ENCODE results near the gene PPIP5K2.
"Not testable (repeated sequence)": the region's sequence is repeated elsewhere in the genome, so short reads cannot be mapped to it uniquely, and the experiment has no call there.

The PPIP5K2 gene

GRCh38 chr5:103208460-103208859 lies 88.4 kb downstream of the PPIP5K2 start:
- DNase-seq (ENCODE audit: low read depth in 2 of 2) = no peak

GRCh38 chr5:103209065-103209464 lies 89.0 kb downstream of the PPIP5K2 start:
- DNase-seq (ENCODE audit: low read depth in 2 of 2) = no peak

- no peak for DNase-seq (ENCODE audit: low read depth in 2 of 2)
Observed at GRCh38 chr5:103210952-103211351, 90.9 kb downstream of the PPIP5K2 start.

- DNase-seq (ENCODE audit: low read depth in 2 of 2) = no peak
Observed at GRCh38 chr5:103211576-103212561, 91.8 kb downstream of the PPIP5K2 start.

- DNase-seq (ENCODE audit: low read depth in 2 of 2) = no peak
Observed at GRCh38 chr5:103216137-103216536, 96.0 kb downstream of the PPIP5K2 start.

- no peak for DNase-seq (ENCODE audit: low read depth in 2 of 2)
Observed at GRCh38 chr5:103216697-103217096, 96.6 kb downstream of the PPIP5K2 start.

- DNase-seq (ENCODE audit: low read depth in 2 of 2) = no peak
Observed at GRCh38 chr5:103217101-103217500, 97.0 kb downstream of the PPIP5K2 start.

- no peak for DNase-seq (ENCODE audit: low read depth in 2 of 2)
Observed at GRCh38 chr5:103218164-103218563, 98.1 kb downstream of the PPIP5K2 start.

GRCh38 chr5:103219074-103219473 lies 99.0 kb downstream of the PPIP5K2 start:
- not testable (repeated sequence) for DNase-seq (ENCODE audit: low read depth in 2 of 2)

GRCh38 chr5:103223031-103223955 lies 103.2 kb downstream of the PPIP5K2 start:
- no peak for DNase-seq (ENCODE audit: low read depth in 2 of 2)

- peak; percentile 36 to 47 for DNase-seq (ENCODE audit: low read depth in 2 of 2)
Observed at GRCh38 chr5:103224118-103224893, 104.2 kb downstream of the PPIP5K2 start.

GRCh38 chr5:103224894-103225246 lies 104.8 kb downstream of the PPIP5K2 start:
- no peak for DNase-seq (ENCODE audit: low read depth in 2 of 2)

- no peak for DNase-seq (ENCODE audit: low read depth in 2 of 2)
Observed at GRCh38 chr5:103228061-103228460, 108.0 kb downstream of the PPIP5K2 start.

GRCh38 chr5:103228588-103228987 lies 108.5 kb downstream of the PPIP5K2 start:
- DNase-seq (ENCODE audit: low read depth in 2 of 2) = no peak

- DNase-seq (ENCODE audit: low read depth in 2 of 2) = no peak
Observed at GRCh38 chr5:103232393-103232999, 112.4 kb downstream of the PPIP5K2 start.

GRCh38 chr5:103234239-103234975 lies 114.3 kb downstream of the PPIP5K2 start:
- no peak for DNase-seq (ENCODE audit: low read depth in 2 of 2)

GRCh38 chr5:103235891-103236290 lies 115.8 kb downstream of the PPIP5K2 start:
- DNase-seq (ENCODE audit: low read depth in 2 of 2) = no peak

- no peak for DNase-seq (ENCODE audit: low read depth in 2 of 2)
Observed at GRCh38 chr5:103237778-103238177, 117.7 kb downstream of the PPIP5K2 start.

GRCh38 chr5:103243665-103244064 lies 123.6 kb downstream of the PPIP5K2 start:
- peak in 1 of 2 experiments; percentile 1 for DNase-seq (ENCODE audit: low read depth in 2 of 2)

- no peak for DNase-seq (ENCODE audit: low read depth in 2 of 2)
Observed at GRCh38 chr5:103244398-103244797, 124.3 kb downstream of the PPIP5K2 start.
